Hippocampal formation (tissue), 2 donors: ENCODE data around the gene DBNDD1.
"Not testable (repeated sequence)": the region's sequence is repeated elsewhere in the genome, so short reads cannot be mapped to it uniquely, and the experiment has no call there.

Experiments used
- DNase-seq, 2 donors: peaks; one replicate each; lab custom pipeline; 2025; lab: John Stamatoyannopoulos, UW

The DBNDD1 gene, protein sequence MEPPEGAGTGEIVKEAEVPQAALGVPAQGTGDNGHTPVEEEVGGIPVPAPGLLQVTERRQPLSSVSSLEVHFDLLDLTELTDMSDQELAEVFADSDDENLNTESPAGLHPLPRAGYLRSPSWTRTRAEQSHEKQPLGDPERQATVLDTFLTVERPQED

DNA sequence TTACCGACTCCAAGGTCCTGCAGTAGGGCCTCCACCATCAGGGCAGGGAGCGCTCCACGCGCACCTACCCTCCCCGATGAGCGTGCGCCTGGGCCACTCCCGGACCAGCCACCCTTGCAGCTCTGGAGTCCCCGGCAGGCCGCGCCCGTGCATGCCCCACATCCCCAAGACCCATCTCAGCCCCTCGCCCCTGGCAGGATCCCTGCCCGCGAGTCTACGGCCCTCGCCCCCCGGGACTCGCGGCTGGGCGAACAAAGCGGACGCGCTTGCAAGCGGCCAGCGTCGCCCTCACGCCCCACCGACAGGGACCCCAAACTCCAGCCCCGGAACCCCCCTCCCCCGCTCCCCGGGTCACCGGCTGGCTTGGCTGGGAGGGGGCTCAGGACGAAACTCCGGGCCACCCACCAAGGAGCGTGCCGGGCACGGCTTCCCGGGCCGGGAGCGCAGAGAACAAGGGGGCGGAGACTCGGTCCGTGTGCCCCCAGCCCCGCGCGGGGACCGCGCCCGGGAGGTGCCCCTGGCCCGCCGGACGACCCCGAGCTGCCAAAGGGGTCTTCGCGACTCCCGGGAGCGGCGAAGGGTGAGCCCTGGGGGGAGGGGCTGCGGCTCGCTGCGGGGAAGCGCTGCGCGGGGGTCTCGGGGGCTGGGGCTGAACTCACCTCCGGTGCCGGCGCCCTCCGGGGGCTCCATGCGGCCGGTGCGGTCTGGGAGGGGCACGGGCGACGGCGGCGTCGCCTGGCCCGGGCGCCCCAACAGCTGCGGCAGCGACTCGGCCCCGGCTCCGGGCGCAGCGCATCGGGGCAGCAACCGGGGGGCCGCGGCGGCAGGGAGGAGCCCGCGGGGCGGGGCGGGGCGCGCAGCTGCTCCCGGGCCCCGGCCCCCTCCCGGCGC lies at the start of gene DBNDD1:
TSS of gene DBNDD1 (minus strand) at position 805 of the 891 bp plus-strand sequence. CDS start at position 690, 115 bp downstream.
- no peak for DNase-seq

DNA sequence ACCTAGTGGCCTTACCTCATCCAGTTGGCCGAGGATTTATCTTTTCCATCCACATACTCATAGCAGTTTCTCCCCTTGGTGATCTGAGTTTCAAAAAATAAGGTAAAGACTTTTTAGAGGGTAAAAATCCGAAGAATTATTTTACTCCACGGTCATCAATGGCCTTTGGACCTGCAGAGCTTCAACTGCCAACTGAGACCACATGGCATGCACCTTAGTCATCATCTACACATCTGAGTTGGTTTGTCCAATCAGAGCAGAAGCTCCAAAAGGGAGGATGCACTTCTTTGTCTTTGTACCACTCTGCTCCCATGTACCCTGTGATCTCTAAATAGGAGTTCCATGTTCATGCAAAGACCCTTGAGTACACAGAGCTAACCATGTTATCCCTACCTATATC lies 42.2 kb upstream of the DBNDD1 start:
- no peak for DNase-seq

DNA sequence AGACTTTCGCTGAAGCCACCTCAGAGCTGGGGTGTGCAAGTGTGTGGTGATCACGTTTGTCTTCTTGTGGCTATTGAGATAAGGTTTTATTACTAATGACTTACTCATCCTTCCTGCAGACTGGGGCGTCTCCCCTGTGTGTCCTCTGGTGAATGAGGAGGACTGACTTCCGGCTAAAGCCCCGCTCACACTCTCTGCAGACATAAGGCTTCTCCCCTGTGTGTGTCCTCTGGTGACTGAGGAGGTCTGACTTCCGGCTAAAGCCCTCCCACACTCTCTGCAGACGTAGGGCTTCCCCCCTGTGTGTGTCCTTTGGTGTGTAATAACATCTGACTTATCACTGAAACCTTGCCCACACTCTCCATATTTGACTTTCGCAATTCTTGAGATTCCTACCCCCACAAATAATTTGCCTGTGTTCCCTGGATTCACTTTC lies 38.5 kb upstream of the DBNDD1 start:
- no peak for DNase-seq

DNA sequence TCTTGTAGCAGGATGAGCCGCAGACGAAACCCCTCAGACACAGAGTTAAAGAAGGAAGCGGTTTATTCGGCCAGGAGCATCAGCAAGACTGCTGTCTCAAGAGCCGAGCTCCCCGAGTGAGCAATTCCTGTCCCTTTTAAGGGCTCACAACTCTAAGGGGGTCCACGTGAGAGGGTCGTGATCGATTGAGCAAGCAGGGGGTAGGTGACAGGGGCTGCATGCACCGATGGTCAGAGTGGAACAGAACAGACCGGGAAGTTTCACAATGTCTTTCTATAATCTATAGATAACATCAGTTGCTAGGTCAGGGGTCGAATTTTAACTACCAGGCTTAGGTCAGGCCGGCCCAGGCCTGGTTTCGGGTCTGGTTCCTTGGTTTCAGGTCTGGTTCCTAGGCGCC lies 37.3 kb upstream of the DBNDD1 start:
- DNase-seq = not testable (repeated sequence)

DNA sequence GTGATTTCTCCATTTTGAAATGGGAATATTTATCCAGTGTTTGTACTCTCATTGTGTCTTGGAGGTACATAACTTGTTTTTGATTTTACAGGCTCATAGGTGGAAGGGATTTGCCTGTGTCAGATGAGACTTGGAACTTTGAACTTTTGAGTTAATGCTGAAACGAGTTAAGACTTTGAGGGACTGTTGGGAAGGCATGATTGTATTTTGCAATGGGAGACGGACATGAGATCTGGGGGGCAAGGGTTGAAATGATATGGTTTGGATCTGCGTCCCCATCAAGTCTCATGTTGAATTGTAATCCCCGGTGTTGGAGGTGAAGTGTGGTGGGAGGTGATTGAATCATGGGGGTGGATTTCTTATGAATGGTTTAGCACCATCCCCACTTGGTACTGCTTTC lies 36.1 kb upstream of the DBNDD1 start:
- DNase-seq = no peak

DNA sequence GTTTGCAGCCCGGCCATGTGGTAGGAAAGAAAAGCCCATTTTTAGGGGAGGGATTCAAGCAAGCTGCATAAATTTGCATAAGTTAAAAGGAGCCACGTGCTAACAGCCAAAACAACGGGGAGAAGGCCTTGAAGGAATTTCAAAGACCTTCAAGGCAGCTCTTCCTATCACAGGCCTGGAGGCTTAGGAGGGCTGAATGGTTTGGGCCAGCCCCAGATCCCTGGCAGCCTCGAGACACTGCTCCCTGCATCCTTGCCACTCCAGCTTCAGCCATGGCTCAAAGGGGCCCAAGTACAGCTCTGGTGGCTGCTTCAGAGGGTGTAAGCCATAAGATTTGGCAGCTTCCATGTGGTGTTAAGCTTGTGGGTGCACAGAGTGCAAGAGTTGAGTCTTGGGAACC lies 35.3 kb upstream of the DBNDD1 start:
- no peak for DNase-seq

DNA sequence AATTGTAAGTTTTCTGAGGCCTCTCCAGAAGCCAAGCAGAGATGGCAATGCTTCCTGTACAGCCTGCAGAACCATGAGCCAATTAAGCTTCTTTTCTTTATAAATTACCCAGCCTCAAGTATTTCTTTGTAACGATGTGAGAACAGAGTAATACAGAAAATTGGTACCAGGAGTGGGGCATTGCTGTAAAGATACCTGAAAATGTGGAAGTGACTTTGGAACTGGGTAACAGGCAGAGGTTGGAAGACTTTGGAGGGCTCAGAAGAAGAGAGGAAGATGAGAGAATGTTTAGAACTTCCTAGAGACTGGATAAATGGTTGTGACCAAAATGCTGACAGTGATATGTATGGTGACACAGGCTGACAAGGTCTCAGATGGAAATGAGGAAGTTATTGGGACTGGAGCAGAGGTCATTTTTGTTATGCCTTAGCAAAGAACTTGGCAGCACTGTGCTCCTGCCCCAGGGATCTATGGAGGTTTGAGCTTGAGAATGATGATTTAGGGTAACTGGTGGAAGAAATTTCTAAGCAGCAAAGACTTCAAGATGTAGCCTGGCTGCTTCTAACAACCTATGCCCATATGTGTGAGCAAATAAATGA lies 34.7 kb upstream of the DBNDD1 start:
- DNase-seq = no peak

DNA sequence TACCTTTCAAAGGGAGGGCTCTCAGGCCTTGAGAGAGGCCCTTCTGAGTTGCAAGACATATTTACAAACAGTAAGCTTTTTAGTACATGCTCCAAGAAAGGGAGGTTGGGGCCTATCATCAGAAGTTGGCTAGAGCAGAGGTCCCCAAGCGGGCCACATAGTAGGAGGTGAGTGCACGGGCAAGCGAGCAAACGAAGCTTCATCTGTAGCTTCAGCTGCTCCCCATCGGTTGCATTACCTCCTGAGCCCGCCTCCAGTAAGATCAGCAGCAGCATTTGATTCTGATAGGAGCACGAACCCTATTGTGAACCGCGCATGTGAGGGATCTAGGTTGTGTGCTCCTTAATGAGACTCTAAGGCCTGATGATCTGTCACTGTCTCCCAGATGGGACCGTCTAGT lies 31.7 kb upstream of the DBNDD1 start:
- DNase-seq = no peak

DNA sequence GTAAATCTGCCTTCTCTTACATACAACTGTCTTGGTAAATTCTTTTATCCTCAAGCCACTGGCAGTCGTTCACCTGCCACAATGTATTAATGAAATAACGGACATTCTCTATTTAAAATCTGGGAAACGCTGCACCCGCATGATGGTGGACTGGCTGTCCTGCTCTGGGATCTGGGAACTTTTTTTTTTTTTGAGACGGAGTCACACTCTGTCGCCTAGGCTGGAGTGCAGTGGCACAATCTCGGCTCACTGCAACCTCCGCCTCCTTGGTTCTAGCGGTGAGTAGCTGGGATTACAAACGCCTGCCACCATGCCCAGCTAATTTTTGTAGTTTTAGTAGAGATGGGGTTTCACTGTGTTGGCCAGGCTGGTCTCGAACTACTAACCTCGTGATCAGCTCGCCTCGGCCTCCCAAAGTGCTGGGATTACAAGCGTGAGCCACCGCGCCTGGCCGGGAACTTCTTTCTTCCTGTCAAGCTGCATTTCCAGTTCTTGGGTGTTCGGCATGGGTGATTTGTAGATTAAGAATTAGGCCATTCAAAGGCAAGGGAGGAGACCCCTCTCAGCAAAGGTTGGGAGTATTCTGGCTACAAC lies 29.6 kb upstream of the DBNDD1 start:
- DNase-seq = no peak

DNA sequence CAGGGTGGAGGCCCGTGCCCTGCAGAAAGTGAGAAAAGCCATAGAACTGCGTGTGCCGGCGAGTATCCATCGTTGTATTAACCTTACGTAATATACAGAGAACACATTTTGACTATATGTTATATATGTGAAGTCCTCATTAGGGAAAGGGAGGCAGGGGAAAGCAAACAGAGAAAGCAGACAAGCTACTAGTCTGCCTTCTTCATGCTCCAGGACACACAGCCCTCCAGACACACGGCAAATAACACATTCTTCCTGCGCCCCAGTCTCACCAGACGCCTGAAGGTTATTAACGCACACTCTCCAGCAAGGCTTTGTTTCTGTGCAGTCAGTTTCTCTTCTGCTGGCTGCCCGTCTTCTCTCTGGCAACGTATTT lies 29.1 kb upstream of the DBNDD1 start:
- DNase-seq = no peak

DNA sequence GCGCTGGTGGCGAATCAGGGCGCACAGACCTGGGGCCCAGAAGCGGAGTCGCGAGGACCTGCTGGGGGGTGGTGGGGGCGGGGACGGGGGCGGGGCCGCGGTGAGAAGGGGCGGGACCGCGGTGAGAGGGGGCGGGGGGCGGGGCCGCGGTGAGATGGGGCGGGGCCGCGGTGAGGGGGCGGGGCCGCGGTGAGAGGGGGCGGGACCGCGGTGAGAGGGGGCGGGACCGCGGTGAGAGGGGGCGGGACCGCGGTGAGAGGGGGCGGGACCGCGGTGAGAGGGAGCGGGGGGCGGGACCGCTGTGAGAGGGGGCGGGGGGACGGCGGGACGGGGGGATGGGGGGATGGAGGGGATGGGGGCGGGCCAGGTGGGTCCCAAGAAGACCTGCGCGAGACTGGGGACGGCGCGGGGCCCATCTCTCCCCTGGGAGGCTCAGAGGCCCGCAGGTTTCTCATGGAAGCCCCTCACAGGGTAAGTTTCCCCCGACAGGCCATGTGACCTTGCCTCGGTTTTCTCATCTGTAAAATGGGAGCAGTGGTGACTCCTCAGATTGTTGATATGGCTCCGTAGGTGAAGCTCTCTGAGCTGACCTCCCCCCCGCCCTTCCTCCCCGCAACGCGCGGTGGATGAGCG lies 28.6 kb upstream of the DBNDD1 start:
- no peak for DNase-seq

DNA sequence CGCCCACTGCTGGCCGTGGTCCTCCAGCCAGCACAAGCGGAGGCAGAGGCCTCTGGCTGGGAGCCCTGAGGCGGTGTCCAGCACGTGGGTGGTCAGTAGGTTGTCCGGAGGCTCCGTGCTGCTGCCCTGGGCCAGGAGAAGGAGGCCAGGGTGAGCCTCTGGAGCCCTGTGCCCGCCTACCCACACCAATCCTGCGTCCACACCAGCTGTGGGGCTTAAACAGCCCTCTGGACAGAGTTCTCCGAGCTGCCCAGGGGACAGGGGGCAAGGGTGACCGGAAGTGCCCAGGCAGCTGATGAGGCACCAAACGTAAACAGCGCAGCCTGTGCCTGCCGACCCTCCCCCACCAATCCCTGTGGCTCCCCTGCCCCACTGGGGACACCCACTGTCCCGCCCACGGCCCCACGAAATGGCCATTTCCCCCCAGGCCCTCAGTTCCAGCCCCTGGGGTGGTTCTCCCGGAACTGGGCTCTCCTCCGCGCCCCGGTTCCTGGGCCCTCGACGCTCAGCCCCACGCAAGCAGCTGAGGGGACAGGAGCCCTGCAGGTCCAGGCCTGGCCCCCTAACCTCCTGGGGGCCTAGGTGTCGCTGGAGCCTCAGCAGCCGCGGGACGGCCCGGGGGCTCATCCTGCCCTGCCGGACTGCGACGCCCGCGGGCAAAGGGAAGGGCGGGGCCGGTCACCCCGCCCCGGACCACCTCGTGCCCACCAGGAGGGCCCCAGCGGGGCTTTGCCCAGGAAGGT lies 27.9 kb upstream of the DBNDD1 start:
- peak in 1 of 2 donors; percentile 10 for DNase-seq

DNA sequence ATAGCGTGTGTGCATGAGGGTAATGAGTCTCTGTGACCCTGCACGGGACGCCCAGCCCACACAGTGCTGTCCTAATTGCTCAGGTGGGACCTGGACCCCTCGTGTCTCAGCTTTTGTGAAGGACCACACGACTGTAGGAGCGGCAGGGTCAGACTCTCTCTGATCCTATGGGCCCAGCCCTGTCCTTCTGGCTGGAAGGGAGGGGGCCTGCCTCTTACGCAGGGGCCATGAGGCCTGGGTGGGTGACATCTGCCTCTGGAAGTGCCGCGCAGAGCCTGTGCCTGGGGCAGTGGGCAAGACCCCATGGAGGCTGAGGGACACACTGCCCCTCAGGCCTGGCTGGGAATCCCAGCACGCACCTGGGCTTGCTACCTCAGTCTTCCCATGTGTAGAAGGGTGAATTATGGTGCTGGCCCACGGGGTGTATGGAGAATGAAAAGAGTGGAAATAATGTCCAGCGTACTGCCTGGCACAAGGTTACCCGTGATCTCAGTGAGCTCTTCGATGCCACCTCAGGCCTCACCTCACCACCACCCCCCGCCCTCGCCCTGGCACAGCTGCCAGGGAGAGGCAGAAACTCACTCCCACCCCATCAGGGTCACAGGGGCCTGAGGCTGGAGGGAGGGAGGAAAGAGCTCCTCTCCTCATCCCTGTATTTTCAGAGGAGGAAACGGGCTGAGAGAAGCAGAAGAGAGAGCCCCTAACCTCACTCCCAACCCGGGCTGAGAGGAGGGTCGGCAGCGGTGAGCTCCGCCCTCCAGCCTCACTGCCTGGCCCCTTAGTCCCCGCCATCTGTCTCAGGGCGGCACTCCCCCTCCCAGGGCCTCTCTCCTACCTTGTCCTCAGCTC lies 27.1 kb upstream of the DBNDD1 start:
- DNase-seq = no peak

DNA sequence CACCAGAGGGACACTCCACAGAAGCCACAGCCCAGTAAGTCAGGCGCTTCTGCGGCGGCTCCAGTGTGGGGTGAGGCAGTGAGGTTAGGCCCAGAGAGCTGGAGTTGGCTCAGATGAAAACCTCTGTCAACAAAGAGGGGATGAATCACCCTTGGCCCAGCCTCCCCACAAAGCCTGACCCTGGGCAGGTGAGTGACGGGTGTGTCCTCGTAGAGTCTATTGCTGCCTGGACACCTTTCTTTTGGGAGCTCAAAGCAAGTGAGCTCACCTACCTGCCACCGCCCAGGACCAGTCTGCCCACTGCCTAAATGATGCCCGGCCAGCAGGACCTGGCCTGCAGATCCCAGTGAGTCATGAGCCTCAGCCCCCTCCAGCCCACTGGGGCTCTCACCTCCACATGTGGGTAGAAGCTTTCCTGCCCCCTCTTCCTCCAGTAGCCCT lies 24.9 kb upstream of the DBNDD1 start:
- DNase-seq = no peak

DNA sequence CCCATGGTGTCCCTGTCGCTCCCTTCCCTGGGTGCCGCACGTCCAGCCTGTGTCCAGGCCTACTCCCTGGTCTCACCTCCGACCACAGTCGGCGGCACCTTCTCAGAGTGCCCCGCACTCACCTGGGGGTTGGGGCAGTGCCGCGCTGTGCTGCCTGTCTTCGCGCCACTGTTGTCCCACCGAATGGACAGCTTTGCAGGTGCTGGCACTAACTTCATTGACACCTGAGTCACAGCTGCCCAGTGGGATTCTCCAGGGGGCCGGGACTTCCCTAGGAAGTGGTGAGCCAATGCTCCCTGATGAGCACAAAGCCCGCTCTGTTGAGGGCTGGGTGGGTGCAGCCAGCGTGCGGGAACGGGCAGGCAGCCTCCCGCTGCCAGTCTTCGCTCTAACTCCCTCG lies 24.3 kb upstream of the DBNDD1 start:
- DNase-seq = no peak

DNA sequence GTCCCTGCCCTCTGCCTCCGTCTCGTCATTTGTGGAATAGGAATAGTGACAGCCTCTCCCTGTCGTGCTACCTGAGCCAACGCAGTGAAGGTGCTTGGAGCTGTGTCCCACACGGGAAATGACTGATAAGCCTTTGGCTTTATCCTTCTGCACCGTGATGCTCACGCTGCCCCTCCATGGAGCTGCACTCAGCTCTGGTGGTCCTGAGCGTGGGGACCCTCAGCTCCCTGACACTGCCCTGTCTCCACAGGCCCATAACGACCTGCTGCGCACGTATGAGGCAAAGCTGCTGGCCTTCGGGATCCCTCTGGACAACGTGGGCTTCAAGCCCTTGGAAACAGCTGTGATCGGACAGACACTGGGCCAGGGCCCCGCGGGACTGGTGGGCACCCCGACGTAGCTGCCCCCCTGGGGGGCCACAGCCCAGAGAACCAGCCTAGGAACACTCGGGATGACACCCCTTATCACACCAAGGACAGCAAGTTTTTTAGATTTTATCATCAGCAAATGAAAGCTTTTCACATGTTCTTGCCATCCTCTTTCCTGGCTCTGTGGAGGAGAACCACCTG lies 23.8 kb upstream of the DBNDD1 start:
- DNase-seq = no peak

DNA sequence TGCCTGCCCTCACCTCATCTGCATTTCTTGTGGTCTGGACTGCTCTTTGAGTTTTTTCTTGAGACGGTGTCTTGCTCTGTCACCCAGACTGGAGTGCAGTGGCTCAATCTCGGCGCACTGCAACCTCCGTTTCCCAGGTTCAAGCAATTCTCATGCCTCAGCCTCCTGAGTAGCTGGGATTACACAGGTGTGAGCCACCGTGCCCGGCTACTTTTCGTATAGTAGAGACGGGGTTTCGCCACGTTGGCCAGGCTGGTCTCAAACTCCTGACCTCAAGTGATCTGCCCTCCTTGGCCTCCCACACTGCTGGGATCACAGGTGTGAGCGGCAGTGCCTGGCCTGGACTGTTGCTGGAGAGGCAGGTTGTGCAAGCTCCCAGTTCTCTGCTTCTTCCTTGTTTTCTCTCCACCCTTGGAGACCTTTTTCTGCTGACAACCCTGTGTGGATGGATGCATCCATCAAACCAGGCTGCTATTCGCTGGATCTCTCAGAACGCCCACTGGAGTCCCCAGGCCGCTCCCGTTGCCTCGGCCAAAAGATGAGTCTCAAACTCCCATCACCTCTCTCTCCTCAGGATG lies 22.7 kb upstream of the DBNDD1 start:
- DNase-seq = no peak

DNA sequence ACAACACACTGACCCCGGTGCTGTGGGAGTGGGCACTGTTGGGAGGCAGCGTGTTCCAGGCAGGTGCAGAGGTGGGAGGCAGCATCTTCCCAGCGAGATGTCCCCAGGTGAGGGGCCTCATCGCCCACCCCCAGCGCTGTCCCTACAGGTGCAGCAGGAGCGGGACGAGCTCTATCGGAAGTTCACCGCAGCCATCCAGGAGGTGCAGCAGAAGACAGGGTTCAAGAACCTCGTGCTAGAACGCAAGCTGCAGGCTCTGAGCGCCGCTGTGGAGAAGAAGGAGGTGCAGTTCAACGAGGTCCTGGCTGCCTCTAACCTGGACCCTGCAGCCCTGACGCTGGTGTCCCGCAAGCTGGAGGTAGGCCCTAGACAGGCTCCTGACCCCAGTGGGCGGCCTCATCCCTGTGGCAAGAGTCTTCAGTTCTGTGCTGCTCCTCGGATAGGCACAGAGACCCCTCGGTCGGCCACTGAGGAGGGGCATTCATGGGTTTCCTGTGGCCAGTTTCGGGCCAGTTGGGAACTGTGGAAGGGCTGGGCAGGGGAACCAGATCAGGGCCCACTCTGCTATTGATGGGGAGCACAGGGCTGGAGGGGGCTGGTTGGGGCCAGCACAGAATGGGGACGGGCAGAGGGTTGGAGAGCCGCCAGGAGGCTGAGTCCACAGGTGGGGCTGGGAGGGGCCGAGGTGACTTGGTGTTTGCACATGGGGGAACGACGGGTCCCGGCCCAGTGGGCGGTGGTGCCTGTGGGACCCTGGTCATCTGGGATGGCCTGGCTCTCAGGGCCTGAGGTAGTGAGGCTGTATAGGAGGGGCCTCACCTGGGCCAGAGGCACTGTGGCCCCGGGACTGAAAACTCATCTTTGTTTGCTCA lies 21.1 kb upstream of the DBNDD1 start:
- DNase-seq = no peak

DNA sequence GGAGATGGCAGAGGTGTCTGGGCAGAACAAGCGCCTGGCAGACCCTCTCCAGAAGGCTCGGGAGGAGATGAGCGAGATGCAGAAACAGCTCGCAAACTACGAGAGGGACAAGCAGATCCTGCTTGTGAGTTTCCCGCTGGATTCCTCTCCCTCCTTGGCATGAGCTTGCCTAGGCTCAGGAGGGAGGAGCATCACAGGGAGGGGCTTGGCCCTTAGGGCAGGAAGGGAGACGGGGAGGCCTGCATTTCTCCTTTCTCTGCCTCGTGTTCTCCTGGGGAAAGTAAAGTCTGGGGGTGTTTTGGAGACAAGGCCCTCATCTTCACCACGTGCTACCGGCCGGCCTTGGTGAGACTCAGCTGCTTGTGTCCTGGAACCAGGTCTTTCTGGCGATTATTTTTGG lies 18.0 kb upstream of the DBNDD1 start:
- DNase-seq = no peak
